Caco-2 (cell line): ENCODE measurements around the gene CREB5. TPM values are rescaled to one million over a fixed set of nuclear protein-coding genes. Genes with fewer than 3 reads are reported as not detected.

Experiments used
- BruUV-seq: library from RNA; stranded (reverse); fragments of 400-500 nt; replicated peaks from 2 replicates; lab custom pipeline; 2021; lab: Mats Ljungman, UMichigan
- CTCF ChIA-PET: fragments of 300-600 bp; sonication (Branson Sonifier 250); formaldehyde crosslinking; loops from one replicate; lab custom pipeline; 2022; ENCODE audit warnings: antibody characterized with exemption; lab: Charles Lee
- POLR2A ChIA-PET: fragments of 300-600 bp; sonication (Branson Sonifier 250); formaldehyde crosslinking; loops from one replicate; lab custom pipeline; 2022; ENCODE audit warnings: antibody characterized with exemption; lab: Charles Lee
- DNase-seq, 2 experiments: peaks; one replicate each; pipeline versions ENCODE4 v3.0.0 to v3.0.0-alpha.2; 2020 to 2022
- H3K27me3 ChIP-seq: replicated peaks from 2 replicates; pipeline ENCODE4 v1.6.0; 2011; ENCODE audit warnings: low read length; ENCODE audit not compliant: control insufficient read depth, insufficient read depth
- H3K36me3 ChIP-seq: 2 replicates; pipeline ENCODE4 v1.5.1; 2011; ENCODE audit warnings: low read length; ENCODE audit not compliant: control insufficient read depth, insufficient read depth
- H3K4me1 ChIP-seq: fragments of 250-450 bp; sonication (Bioruptor Pico); 2 replicates; pipeline ENCODE4 v1.5.1; 2020; ENCODE audit warnings: mild to moderate bottlenecking
- H3K4me3 ChIP-seq: 2 replicates; pipeline ENCODE4 v1.5.1; 2011; ENCODE audit warnings: low read depth, mild to moderate bottlenecking, control low read depth, low read length
- H3K9me3 ChIP-seq: fragments of 250-450 bp; sonication (Bioruptor Pico); 2 replicates; pipeline ENCODE4 v1.5.1; 2020; ENCODE audit warnings: mild to moderate bottlenecking, moderate library complexity
- H3K27ac Mint-ChIP-seq: one replicate; pipeline ENCODE4 v1.8.0; 2022; ENCODE audit warnings: mixed read lengths; ENCODE audit not compliant: unreplicated experiment
- H3K27me3 Mint-ChIP-seq: one replicate; pipeline ENCODE4 v1.8.0; 2022; ENCODE audit warnings: mixed read lengths; ENCODE audit not compliant: insufficient read depth, unreplicated experiment
- H3K36me3 Mint-ChIP-seq: one replicate; pipeline ENCODE4 v1.8.0; 2022; ENCODE audit warnings: mild to moderate bottlenecking, mixed read lengths; ENCODE audit not compliant: insufficient read depth, unreplicated experiment
- H3K4me1 Mint-ChIP-seq: one replicate; pipeline ENCODE4 v1.8.0; 2022; ENCODE audit warnings: low read depth, mixed read lengths; ENCODE audit not compliant: unreplicated experiment
- H3K4me3 Mint-ChIP-seq: one replicate; pipeline ENCODE4 v1.8.0; 2022; ENCODE audit warnings: mild to moderate bottlenecking, moderate library complexity, mixed read lengths; ENCODE audit not compliant: unreplicated experiment
- H3K9me3 Mint-ChIP-seq: one replicate; pipeline ENCODE4 v1.8.0; 2022; ENCODE audit warnings: mixed read lengths; ENCODE audit not compliant: unreplicated experiment
- CTCF ChIP-seq, 2 experiments: fragments of 200-600 bp in 1 of 2; IDR thresholded peaks; 1 replicate in 1 of 2; 2 replicates in 1 of 2; pipeline versions ENCODE4 v1.5.1 to v1.8.0; 2011 to 2022; ENCODE audit warnings: antibody characterized with exemption in 1 of 2, control low read depth in 1 of 2, inconsistent platforms in 1 of 2, low read depth in 1 of 2, low read length in 1 of 2, mild to moderate bottlenecking in 1 of 2, moderate library complexity in 1 of 2; ENCODE audit not compliant: insufficient read depth in 1 of 2, severe bottlenecking in 1 of 2, unreplicated experiment in 1 of 2
- intact Hi-C: fragments of 100-400 bp; cut with micrococcal nuclease; formaldehyde crosslinking; loops from one replicate; pipeline ENCODE4 v1.10.0; 2022; ENCODE audit not compliant: unreplicated experiment
- total RNA-seq: library from RNA; stranded (reverse); gene quantifications from 2 replicates; pipeline ENCODE4 v1.2.3, GENCODE V29; 2022

Gene CREB5
- total RNA-seq, 1 experiment from 2014 or later, result 9.1 TPM

- H3K36me3 Mint-ChIP-seq, result no peaks in the 10 kb centered on the region
- no peak overlapping the region for H3K4me3 Mint-ChIP-seq
- H3K27me3 Mint-ChIP-seq, result no peaks in the 10 kb centered on the region
- H3K9me3 Mint-ChIP-seq, result peaks cover 13% of the 10 kb centered on the region
- BruUV-seq, result no TSS peak
- Histone ChIP-seq H3K9me3 (no peaks in the 10 kb centered on the region), H3K4me3 (no peak overlapping the region), H3K4me1 (no peaks in the 10 kb centered on the region; the same call in 1 of the 2 replicates), H3K36me3 (no peaks in the 10 kb centered on the region), H3K27me3 (no peaks in the 10 kb centered on the region)
- TF ChIP-seq CTCF (IDR thresholded peaks at IDR 0.05; ENCODE audit: insufficient read depth in 1 of 2, low read depth in 1 of 2, low read length in 1 of 2, severe bottlenecking in 1 of 2, unreplicated experiment in 1 of 2), result no peak
- peaks cover 5% of the 10 kb centered on the region for H3K4me1 Mint-ChIP-seq
- ChIA-PET POLR2A (no interaction called here), CTCF (no interaction called here)
- DNase-seq, result no peak
- H3K27ac Mint-ChIP-seq, result no peak overlapping the region
- intact Hi-C loops, result no loop called here
Observed at GRCh38 chr7:28556025-28556424, 143.7 kb downstream of the CREB5 start.

- no TSS peak for BruUV-seq
- peaks cover 13% of the 10 kb centered on the region for H3K9me3 Mint-ChIP-seq
- intact Hi-C loops, result no loop called here
- Histone ChIP-seq H3K9me3 (no peaks in the 10 kb centered on the region), H3K4me1 (no peaks in the 10 kb centered on the region; the same call in 1 of the 2 replicates), H3K4me3 (no peak overlapping the region), H3K36me3 (no peaks in the 10 kb centered on the region), H3K27me3 (no peaks in the 10 kb centered on the region)
- no peaks in the 10 kb centered on the region for H3K27me3 Mint-ChIP-seq
- TF ChIP-seq CTCF (IDR thresholded peaks at IDR 0.05; ENCODE audit: insufficient read depth in 1 of 2, low read depth in 1 of 2, low read length in 1 of 2, severe bottlenecking in 1 of 2, unreplicated experiment in 1 of 2), result no peak
- H3K4me3 Mint-ChIP-seq, result no peak overlapping the region
- H3K36me3 Mint-ChIP-seq, result no peaks in the 10 kb centered on the region
- ChIA-PET POLR2A (no interaction called here), CTCF (no interaction called here)
- H3K27ac Mint-ChIP-seq, result no peak overlapping the region
- DNase-seq, result no peak
- peaks cover 5% of the 10 kb centered on the region for H3K4me1 Mint-ChIP-seq
Observed at GRCh38 chr7:28556671-28557070, 144.4 kb downstream of the CREB5 start.

- ChIA-PET CTCF (no interaction called here), POLR2A (no interaction called here)
- intact Hi-C loops, result no loop called here
Observed at GRCh38 chr7:28558236-28558635, 145.9 kb downstream of the CREB5 start.

More at GRCh38 chr7:28558236-28558635, 145.9 kb downstream of the CREB5 start:
- Mint-ChIP-seq H3K27me3 (no peaks in the 10 kb centered on the region), H3K4me3 (no peak overlapping the region), H3K9me3 (peaks cover 13% of the 10 kb centered on the region), H3K36me3 (no peaks in the 10 kb centered on the region), H3K27ac (no peak overlapping the region), H3K4me1 (peaks cover 5% of the 10 kb centered on the region)
- no peaks in the 10 kb centered on the region for H3K36me3 ChIP-seq
- no peaks in the 10 kb centered on the region for H3K9me3 ChIP-seq
- no peak for DNase-seq
- H3K4me1 ChIP-seq, result no peaks in the 10 kb centered on the region; the same call in 1 of the 2 replicates
- H3K4me3 ChIP-seq, result no peak overlapping the region
- no peaks in the 10 kb centered on the region for H3K27me3 ChIP-seq
- BruUV-seq, result no TSS peak
- TF ChIP-seq CTCF (IDR thresholded peaks at IDR 0.05; ENCODE audit: insufficient read depth in 1 of 2, low read depth in 1 of 2, low read length in 1 of 2, severe bottlenecking in 1 of 2, unreplicated experiment in 1 of 2), result no peak
